NCI-H146 treated with DMSO at 0.1 percent for 48 hours (cell line): Measurements from ENCODE around the gene GNPDA2.
A peak's percentile ranks its signal among the peaks of the same experiment; 100 is the strongest.
"Not testable (repeated sequence)": the region's sequence is repeated elsewhere in the genome, so short reads cannot be mapped to it uniquely, and the experiment has no call there.

ENCODE experiments used
- DNase-seq: peaks from one replicate; lab custom pipeline; 2025; ENCODE audit not compliant: unreplicated experiment; lab: John Stamatoyannopoulos, UW

The GNPDA2 gene

DNA sequence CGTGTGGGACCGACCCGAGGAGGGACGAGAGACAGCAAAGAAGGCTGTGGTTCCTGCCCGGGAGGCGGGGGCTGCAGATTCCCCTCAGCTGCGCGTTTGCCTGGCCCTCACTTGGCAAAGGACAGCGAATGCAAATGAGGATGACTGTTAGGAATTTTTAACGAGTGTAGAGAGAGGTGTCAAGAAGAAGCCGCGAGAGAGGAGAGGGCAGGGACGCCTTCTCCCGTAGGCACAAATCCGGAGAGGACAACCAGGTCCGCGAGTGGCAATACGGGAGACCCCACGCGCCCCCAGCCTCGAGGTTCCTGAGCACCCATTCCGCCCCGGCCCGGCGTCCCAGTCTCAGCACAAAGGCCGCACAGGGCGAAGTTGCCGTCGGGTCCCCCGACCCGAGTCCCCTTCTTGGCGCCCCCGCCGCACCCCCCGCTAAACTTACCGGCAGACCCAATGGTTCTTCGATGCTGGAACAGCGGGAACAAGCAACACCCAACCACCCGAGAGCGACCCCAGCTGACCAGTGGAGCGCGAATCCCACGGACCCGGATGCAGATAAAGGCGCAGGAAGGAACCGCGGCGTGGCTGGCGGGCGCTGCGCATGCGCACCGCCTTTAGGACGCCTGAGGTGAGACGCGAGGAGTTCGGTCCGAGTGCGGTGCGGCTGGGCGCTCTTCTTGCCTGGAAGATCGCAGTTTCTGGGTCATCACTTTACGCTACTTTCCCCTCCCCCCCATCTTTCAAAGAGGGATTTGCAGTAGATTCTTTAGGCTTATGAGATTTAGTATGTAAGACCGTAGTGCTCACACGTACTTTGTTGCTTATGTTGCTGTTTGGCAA, at the start of gene GNPDA2:
Gene GNPDA2, minus strand, starts transcription at position 519 of the 834 bp plus-strand sequence. CDS start 4,349 bp downstream, outside the sequence.
- DNase-seq = peak; percentile 75

DNA sequence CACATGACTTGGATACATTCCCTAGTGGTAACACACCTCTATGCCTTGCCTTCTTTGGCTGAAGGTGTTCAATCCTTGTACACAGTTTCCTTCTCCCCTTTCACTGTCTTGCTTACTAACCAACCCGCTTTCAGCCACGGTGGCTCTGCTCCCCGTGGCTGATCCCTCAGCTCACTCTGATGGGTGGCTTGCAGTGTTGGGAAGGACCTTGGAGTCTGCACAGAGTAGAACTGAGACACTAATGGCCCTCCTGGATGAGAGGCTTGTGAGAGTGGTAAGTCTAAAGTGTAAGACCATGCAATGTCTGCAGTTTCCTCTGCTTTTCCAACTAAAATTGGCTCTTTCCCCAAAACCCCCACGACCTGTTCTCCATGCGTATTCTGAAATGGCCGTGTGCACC, 46.0 kb upstream of the GNPDA2 start:
- DNase-seq = no peak

DNA sequence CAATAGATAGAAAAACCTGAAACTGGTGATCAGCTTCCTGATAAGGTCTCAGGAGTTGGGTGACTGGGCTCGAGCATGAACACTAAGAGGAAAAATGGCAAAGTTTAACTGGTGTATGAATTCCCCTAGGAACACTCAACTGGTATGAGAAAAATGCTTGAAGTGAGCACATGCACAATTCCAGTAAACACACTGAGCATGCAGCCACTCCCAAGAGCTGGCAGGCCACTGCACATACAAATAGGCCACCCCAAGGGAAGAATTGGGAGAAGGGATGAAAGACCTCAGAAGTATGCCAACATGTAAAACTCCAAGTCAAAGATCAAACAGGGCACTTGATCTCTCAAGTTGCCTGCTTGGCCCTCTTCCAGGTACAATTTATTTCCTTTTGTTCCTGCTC, 45.4 kb upstream of the GNPDA2 start:
- no peak for DNase-seq

DNA sequence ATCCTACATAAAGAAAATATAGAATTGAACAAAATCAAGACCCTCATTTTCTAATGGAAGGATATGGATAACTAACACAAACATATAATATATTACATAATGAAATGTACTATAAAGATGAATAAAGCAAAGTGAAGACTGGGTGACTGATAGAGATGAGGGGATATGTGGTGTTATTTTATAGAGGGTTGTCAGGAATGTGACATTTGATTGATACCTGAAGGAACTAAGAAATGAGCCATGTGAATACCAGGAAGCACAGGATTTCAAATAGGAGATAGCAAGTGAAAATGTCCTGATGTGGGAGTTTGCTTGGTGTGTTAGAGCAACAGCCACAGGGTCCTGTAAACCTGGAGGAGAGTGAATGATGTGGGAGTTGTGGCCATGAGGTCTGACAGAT, 40.1 kb upstream of the GNPDA2 start:
- DNase-seq = no peak

DNA sequence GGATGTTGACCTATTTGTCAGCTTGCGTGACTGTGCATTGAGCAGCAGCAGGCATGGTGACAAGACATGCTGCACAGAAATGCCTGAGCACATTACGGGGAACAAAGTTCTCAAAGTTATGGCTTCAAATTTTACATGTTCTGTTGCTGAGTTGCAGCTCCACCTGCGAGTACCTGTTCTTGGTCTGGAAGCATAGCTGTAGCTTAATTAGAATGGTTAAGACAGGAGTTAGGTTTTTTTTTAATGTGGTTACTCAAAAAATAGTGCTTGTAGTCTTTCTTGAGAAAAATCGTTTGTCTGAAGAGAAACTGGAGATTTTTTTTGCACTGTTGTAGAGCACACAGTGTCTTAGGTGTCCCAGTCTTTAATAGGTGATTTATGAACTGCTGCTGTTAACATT, 38.8 kb upstream of the GNPDA2 start:
- DNase-seq = no peak

DNA sequence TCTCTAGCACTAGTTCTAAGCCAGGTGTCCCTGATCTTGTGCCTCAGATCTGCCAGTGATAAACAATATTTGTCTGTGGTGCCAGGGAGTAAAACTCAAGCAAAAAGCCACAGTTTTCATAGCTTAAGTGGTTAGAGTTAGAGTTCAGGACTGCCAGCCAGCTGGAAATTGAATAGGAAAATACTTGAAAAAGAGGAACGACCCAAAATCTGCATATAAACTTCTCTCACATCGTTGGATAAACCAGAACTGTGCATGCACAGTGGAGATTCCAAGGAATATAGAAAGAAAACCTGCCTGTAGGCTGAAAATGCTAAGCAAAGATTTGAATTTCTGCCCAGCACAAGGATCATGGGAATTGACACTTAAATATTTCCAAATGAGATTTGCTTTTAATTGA, 35.0 kb upstream of the GNPDA2 start:
- DNase-seq = no peak

DNA sequence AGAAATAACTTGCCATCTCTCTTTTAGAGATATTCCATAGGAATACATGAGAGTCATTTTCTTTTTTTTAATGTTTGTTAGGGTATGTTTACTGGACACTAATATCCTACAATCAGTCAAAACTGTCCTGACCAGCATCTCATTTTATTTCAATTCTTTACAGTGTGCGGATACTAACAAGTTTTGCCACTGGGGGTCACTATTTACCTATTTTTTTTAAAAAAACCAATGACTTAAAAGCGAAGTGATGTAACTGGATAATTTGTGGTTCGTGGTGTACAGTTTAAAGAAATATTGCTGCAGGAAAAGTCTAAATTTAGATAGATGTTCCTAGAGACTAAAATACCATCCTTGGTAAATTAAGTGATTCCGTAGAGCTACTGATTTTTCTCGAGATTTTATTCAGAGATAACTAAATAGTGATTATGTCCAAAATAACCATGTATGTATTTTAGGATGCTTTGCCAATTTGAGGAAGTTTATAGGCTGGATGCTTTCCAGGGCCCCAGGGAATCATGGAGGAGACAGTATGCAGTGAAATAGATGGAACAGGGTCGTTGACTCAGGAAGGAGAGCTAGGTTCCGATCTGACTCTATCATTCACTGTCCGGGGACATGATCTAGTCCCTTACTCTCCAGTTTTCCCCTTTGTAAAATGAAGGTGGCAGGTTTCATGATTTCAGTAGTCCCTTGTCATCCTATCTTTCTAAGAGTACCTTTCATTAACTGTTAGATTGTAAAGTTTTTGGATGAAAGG, 34.0 kb upstream of the GNPDA2 start:
- DNase-seq = peak; percentile 6

DNA sequence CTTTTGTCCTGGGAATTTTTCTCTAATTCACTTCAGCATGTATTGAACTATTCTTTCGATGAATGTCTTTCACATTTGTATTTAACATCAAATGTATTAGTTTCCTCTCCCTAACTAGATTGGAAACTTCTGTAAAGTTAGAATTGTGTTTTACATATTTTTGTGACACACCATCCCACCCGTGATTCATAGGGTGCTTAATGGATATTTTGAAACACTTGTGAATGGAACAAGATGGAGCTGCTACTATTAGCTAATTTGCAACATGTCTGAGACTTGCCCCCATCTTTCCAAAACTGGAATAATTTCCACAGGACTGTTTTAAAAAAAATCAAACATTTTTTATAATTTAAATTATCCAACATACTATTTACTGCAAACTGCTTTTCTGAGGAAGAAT, 30.2 kb upstream of the GNPDA2 start:
- no peak for DNase-seq

DNA sequence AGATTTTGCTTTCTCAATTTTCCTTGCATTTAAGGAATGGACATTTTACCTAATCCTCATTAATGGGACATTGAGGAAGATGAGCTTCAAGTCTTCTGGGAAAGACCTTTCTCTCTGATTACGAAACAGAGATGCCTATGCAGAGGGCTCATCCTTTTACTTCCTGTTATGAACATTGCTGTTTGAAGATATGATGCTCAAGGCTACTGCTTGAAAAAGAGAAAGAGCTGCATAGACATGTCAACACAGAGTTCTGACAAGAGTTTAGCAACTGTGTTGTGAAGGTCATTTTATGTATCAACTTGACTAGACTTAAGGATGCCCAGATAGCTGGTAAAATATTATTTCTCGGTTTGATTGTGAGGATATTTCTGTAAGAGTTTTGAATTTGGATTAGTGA, 13.8 kb upstream of the GNPDA2 start:
- DNase-seq = no peak

DNA sequence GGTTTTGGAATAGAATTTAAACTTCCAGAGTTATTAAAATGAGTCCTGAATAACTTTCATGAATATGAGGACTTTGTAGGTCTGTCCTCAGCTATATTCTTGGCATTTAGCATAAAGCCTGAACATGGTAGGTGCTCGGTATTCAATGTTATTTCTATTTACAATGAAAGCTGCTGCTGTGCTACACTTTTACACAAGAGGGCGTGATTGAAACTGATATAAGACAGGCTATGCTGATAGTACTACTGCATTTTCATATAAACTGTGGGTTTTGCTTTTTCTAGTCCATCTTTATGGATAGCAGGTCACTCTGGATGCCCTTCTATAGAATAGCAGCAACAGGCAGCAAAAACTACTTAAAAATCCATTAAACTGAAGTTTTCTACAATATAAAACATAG, 12.3 kb upstream of the GNPDA2 start:
- no peak for DNase-seq

DNA sequence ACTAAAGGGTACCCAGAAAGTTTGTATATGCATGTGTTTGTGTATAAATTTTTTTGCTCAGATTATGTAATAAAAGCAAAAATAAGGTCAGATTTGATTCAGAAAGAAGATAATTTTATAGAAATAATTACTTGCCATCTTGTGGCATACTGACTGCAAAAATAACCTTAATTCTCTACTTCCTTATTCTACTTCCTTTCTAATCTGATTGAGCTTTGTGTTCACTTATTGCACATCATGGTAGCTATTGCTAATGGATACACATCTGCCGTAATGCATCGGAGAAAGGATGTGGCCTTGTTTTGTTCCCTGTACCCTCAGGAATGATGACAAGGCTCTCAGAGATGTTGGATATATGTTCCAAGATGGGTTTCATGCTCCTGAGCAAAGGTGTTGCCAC, 10.5 kb upstream of the GNPDA2 start:
- DNase-seq = no peak

DNA sequence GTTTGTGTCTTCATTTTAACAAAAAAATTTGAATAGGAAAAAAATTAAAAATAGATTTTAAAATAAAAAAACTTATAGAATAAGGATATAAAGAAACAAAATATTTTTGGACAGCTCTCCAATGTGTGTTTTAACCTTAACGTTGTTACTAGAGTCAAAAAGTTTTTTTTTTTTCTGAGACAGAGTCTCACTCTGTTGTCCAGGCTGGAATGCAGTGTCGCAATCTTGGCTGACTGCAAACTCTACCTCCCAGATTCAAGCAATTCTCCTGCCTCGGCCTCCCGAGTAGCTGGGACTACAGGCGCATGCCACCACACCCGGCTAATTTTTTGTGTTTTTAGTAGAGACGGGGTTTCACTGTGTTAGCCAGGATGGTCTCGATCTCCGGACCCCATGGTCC, 2.3 kb upstream of the GNPDA2 start:
- not testable (repeated sequence) for DNase-seq

DNA sequence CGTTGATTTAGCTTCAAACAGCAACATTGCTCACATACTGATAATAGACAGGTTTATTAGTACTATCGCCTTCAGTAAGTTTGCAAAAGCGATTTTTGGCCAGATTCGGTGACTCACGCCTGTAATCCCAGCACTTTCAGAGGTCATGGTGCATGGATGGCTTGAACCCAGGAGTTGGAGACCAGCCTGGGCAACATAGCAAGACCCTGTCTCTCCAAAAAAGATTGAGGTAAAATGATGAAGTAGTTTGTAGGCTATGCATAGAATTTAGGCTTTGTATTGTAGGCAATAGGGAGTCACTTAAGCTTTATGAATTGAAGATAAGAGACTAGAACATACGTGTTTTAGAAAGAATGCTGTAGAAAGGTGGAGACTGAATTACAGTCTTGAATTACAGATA, 1.1 kb upstream of the GNPDA2 start:
- DNase-seq = no peak

DNA sequence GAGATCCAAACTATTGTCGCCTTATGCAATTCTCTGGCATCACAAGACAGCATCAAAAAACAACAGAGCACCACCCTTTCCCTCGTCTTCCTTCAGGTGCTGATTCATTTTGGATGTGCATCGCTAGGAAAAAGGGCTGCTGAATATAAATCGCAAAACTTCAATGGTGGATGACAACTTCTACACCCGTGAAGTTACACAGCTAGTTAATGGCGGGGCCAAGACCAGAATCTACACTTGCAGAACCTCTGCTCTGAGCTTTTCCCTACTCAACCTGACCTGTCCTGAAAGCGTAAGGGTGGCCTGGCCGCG, 674 bp downstream of the GNPDA2 start:
- no peak for DNase-seq

DNA sequence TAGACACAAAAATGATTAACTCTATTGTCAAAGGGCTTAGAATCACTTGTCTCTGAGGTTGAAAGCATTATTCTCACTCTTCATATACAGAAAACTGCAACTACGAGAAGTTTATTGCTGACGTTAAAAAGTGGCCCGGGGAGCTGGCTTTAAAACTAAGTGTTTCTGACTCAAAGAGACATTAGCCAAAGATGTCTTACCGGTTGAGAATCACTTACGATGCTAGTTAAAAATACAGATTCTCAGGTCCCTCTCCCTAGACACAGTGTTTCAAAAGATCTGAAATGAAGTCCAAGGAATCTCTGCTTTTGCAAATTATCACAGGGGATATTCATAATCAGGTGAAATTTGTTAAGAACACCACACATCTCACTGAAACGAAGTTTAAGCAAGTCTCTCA, 1.2 kb downstream of the GNPDA2 start:
- no peak for DNase-seq

DNA sequence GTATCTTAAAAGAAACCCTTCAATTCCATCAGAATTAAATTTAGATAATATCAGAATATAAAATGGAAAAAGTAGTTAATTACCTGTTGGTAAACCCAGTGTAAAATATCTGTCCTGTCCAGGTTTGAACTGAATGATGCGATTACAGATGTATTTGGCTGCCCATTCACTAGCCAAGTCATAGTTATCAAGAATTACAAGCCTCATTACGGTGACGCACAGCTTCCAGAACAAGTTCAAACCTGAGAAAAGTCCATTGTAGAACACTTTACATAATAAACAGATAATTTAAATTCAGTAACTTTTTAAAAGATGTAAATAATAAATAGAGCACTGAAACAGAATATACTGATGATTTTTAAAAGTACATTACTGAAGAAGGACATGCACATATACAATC, 4.4 kb downstream of the GNPDA2 start:
- no peak for DNase-seq

DNA sequence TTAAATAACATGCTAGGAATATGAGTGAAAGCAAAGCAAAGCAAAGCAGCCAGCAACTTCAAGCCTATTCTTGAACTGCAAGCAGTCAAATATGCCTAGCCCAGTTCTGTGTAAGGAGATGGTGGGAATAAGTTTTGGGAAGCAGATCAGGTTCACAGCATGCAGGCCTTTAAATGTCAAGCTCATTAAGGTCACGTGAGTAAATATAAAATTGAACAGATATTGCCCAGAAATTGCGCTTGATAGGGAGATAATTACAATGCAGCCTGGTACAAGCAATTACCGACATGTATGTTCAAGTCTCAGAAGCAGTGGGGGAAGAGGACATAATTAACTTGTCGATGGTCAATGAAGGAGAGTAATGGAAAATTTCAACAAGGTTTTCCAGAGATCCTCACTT, 6.0 kb downstream of the GNPDA2 start:
- DNase-seq = peak; percentile 91

DNA sequence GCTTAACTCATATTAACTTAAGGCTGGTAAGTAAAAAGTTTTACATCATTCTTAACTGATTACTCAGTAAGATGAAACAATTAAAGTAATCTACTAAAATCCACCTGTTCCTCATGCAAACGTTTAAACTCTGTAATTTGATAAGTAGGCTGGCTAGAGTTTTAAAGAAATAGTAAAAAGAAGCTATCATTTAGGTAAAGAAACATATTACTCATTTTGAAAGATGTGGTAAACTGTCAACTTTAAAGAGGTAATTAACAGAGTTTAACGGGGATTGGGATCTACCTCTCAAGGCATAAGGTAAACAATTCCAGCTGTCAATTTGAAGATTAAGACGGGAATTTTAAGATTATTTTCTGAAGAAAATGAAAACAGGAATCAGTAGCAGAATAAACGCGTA, 9.8 kb downstream of the GNPDA2 start:
- DNase-seq = no peak

DNA sequence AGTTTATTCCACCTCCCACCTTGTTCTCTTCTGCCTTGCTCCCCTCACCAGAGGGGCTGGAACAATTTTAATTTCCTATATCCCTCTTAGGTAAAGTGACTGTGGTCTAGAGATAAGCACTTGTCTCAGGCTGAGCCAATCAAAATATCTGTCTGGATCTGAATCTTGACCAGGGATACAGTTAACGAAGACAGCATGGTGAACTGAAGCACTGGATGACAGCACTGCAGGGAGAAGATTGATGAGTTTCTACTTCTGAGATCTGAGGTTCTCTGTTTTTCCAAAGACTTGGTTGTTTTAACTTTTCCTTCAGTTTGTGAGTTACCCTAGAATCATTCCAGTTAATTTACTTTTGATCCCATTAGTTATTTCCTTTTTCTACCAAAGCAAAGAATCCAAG, 13.2 kb downstream of the GNPDA2 start:
- no peak for DNase-seq

DNA sequence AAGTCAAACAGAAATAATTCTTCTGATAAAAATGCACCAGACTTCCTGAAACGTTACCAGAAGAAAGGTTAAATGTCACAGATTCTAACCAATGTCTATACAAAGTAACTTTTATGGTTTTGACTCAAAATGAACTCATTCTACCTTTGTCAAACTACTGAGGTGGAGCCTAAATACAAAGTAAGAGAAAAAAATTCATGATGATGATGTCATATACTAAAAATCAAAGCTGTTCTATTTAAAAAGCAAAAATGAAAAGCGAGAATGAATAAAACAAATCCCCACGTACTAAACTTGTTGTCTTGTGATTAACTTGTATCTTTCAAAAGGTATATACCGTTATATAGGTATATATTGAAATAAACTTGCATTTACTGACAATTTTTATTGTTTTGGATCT, 21.7 kb downstream of the GNPDA2 start:
- DNase-seq = no peak

DNA sequence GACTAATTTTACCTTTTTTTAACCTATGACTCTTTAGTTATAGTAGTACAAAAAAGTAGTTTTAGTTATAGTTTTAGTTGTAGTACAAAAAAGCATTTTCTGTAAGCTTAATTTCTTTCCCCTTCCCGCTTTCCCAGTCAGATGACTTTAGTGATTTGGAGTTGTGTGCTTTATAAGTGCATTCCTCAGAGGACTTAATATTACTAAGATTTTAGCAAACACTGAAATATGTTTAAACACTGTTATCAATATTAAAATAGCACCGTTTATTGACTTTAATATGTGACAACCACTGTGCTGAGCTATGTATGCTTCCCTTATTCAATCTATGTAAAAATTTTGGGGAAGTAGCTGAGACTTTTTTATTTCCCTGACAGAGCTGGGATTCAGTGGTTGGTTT, 25.3 kb downstream of the GNPDA2 start:
- no peak for DNase-seq

DNA sequence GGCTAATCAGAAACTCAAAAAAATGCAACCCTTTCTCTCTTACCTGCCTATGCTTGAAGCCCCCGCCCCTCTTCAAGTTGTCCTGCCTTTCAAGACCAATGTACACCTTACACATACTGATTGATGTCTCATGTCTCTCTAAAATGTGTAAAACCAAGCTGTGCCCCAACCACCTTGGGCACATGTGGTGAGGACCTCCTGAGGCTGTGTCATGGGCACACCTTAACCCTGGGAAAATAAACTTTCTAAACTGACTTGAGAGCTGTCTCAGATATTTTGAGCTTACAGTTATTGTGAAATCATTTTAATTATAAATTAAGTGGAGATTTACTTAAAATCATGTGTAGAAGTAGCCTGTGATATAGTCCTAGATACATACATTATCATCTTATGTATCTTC, 25.9 kb downstream of the GNPDA2 start:
- DNase-seq = no peak

DNA sequence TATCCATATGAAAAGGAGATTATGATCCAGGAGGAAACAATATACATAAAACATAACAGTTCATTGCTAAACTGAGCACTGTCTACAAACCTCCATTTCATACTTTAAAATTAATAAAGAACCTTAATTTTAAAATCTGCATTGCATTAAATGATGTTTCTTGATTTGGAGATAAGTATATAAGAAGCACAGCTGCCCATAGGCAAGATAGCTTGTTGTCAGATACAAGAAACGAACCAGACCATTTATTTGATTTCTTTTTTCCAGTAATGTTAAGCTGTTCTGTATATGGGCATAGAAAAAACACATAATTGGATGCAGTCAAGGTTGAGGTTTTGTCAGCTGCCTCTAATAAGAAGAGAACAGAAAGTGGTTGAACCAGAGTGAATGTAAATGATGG, 41.7 kb downstream of the GNPDA2 start:
- DNase-seq = no peak
